NCI-H226 (cell line): ENCODE results near the gene NUP153.
"Not testable (repeated sequence)": the region's sequence is repeated elsewhere in the genome, so short reads cannot be mapped to it uniquely, and the experiment has no call there.

ENCODE experiments used
- DNase-seq: peaks from one replicate; pipeline ENCODE4 v3.0.0-alpha.2; 2015

NUP153 gene

GRCh38 chr6:17706580-17707370, at the start of gene NUP153:
TSS of gene NUP153 (minus strand) at chr6:17706925. CDS start at chr6:17706387, 538 bp downstream.
- peak; percentile 98 for DNase-seq

GRCh38 chr6:17754254-17754653, 47.5 kb upstream of the NUP153 start:
- no peak for DNase-seq

GRCh38 chr6:17745324-17745723, 38.6 kb upstream of the NUP153 start:
- not testable (repeated sequence) for DNase-seq

- DNase-seq = not testable (repeated sequence)
Measured at GRCh38 chr6:17744757-17745308, 38.1 kb upstream of the NUP153 start.

- no peak for DNase-seq
Measured at GRCh38 chr6:17744019-17744756, 37.5 kb upstream of the NUP153 start.

DNA sequence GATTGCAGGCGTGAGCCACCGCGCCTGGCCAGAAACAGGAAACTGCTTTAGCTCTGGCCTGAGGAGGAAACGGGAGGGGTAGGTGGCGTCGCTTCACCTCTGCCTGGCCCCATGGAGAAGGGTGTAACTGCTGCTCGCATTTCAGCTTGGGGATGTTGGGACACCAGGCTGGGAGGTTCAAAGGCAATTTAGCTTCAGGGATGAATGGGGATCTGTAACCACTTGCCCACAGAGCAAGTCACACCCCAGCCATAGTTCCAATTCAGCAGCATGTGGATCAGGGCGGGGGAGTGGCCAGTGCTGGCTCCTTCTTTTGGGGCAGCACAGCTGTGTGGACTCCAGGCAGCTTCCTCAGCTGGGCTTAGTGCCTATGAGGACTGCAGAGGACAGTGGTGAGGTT, 34.8 kb upstream of the NUP153 start:
- DNase-seq = no peak

GRCh38 chr6:17740559-17741220, 34.0 kb upstream of the NUP153 start:
- DNase-seq = no peak

DNA sequence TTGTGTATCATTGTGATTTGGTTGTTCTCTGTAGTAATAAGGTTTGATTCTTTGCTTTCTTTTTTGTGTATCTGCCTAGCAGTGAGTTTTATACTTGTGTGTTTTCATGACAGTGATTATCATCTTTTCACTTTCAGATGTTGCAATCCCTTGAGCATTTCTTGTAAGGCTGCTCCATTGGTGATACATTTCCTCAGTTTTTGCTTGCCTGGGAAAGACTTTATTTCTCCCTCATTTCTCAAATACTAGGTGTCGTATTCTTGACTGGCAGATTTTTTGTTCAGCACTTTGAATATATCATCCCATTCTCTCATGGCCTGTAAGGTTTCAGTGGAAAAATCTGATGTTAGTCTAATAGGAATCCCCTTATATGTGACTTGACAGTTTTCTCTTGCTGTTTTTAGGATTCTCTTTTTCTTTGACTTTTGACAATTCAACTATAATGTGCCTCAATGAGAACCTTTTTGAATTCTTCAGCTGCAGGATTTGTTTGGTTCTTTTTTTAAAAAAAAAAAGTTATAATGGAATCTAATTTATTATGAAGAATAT, 31.1 kb upstream of the NUP153 start:
- no peak for DNase-seq

- not testable (repeated sequence) for DNase-seq
Measured at GRCh38 chr6:17735311-17735710, 28.6 kb upstream of the NUP153 start.

DNA sequence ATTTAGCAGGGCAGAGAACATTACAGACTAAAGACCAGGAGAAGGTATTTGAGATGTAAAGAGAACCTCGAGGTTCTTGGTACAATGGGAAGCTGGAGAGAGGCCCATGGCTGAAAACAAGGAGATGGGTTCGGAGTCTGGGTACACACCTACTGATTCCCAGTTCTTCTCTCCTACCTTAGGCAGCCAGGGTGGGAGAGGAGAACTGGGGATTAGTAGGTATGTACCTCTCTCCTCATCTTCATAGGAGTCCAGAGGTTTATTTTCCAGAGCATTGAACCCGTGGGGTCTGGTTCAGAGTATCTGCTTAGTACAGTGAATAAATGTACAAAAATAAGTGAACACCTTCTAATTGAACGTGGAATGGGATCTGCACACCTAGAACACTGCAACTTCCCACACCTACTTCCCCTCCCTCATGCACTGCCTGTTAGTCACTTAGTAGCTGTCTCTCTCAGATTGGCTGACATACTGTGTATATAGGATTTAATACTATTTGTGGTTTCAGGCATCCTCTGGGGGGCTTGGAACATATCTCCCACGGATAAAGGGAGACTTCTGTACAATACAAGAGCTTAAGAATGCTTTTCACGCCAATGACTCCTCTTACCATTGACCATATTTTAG, 23.5 kb upstream of the NUP153 start:
- peak; percentile 32 for DNase-seq

GRCh38 chr6:17729223-17730077, 22.7 kb upstream of the NUP153 start:
- DNase-seq = no peak

GRCh38 chr6:17728551-17729222, 22.0 kb upstream of the NUP153 start:
- no peak for DNase-seq

- DNase-seq = peak; percentile 72
Measured at GRCh38 chr6:17725083-17725482, 18.4 kb upstream of the NUP153 start.

DNA sequence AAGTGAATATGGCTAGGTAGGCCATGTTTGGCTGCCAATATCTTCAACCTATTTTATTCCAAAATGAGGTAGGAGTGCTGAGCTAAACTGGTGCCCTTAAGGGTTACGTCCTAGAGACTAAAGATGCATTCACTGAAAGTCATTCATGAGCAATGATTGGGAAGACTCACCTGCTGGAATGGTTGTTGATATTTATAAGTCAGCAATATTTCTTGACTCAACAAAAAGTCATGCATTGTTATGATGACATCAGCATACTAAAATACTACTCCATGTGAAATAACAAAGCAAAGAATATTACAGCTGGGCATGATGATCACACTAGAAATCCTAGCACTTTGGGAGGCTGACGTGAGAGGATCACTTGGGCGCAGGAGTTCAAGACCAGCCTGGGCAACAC, 17.6 kb upstream of the NUP153 start:
- DNase-seq = no peak

DNA sequence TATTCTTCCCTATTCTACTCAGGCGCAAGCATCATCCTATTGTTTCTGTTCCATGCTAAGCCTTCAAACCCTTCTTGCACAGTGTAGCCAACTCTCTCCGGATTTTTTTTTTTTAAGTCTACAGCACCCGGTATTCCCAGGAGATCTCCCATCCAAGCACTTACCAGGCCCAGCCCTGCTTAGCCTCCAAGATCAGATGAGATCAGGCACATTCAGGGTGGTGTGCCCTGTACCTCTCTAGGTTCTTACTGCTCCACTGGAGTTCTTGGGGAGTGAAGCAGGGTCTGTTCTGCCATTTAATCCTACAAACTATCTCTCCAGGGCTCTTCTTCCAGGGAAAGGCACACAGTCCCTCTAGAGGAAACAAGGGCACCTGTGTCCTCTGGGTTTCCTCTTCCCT, 14.9 kb upstream of the NUP153 start:
- no peak for DNase-seq

DNA sequence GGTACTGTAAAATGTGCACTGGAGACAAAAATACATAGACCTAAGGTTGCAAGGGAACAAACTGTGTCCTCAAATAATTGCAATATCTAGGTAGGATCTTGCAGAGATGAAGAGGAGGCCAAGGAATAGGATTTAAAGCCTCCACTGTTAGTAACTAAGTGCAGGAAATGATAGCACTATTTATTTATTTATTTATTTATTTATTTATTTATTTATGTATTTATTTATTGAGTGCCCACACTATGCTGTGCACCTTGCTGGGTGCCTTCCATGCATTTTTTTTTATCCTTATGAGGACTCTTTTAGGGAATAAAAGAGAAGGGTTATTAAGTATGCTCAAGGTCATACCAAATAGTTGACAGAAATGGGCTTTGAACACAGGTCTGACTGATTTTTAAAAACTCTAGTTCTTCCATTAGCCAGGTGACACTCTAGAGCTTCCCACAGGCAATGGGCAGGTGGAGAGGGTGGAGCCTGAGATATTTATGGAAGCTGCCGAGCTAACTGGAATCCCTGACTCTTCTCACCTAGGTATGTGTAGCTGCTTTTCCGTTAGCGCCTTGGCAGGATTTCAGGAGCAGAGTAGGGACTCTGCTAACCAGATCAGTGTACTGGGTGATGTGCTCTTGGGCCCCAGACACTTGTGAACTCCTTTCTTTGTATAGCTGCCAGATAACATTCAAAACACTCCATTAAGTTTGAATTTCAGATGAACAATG, 12.8 kb upstream of the NUP153 start:
- no peak for DNase-seq

DNA sequence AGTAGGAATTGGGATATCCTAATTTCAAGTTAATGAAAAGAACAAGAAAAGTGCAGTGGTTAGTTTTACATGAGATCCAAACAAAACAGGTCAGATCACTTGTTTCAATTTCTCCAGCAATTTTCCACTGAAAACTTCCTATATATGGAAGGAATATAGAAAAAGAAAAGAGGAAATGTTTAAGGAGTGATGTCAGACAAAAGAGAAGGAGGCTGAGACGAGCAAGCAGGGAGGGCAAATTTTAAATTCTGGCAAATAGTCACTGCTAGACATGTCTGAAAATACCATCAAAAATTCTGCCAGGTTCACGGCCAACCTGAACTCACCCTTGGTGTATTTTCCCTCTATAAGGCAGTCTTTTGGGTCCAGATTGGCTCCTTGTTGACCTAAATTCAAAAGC, 9.5 kb upstream of the NUP153 start:
- DNase-seq = no peak

DNA sequence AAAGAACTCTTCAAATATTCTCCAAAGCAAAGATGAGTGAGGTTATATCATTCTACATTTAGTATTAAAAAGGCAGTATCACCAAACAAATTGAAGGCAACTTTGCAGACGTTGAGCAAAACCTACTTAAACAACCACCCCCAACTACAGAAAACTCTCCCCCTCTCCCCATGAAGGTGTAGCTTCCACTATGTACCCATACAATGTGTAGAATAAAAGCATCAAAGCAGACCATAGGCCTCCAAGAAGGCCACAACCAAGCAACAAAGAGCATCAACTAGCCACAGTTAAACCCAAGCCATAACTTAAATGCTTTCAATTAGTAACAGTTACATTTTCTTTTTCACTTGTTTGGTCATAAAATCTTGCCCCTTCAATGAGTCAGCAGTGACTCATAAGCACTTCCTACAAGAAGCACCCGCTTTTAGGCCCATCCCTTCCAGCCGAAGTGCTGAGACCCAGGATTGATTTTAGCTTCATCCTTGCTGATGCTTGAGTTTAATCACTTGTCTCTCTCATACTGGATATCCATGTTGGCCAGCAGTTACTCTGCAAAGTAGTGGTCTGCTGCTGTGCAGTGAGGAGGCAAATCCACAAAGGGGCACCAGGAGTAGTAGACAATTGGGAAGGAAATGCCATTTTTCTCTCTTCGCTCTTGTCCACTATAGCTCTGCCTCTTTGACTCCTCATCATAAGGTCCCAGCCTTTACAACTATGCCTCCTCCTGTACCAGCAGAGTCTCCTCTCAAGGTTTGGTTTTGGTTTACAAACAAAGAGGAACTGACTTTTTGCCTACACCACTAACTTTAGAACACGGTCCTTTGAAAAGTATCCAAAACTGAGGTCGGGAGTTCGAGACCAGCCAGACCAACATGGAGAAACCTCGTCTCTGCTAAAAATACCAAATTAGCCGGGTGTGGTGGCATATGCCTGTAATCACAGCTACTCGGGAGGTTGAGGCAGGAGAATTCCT, 8.4 kb upstream of the NUP153 start:
- DNase-seq = peak; percentile 79

DNA sequence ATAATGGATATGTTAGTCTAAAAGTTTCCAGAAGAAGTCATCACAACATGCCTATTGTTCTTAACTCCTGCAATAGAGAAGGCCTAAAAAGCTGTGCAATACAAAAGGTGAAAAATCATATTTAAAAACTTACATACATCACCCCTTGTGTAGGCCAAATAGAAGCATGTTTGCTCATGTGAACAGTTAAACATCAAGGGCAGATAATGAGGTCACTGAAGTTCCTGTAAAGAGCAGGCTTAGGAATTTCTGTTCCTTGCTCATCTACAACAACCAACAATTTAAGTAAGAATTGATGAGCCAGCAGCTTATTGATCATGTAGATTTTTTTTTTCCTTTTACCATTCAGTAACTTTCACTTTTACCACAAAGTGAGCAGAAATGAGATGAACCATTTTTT, 7.5 kb upstream of the NUP153 start:
- DNase-seq = no peak
